Activated T-cell treated with anti-CD3 and anti-CD28 coated beads, Interleukin-2, amount 50 U/mL, for 72 hours (primary cell): ENCODE measurements around the gene DCPS. TPM values are rescaled to one million over a fixed set of nuclear protein-coding genes. Genes with fewer than 3 reads are reported as not detected.
"Not testable (repeated sequence)": the region's sequence is repeated elsewhere in the genome, so short reads cannot be mapped to it uniquely, and the experiment has no call there.

ENCODE experiments used
- ATAC-seq, 2 donors: fragments of 150-1000 bp; cut with Tn5 transposase; replicated peaks in 1 of 2; 2 replicates each; pipeline ENCODE4 v1.10.0; 2021; ENCODE audit warnings: moderate library complexity in 2 of 2, mild to moderate bottlenecking in 1 of 2
- DNase-seq, 2 donors: peaks; one replicate each; pipeline ENCODE4 v3.0.0; 2021 to 2022; ENCODE audit warnings: mixed read lengths in 1 of 2
- H3K27ac Mint-ChIP-seq: one replicate; pipeline ENCODE4 v1.8.0; 2022; ENCODE audit warnings: mild to moderate bottlenecking, moderate library complexity, mixed read lengths
- H3K27me3 Mint-ChIP-seq: one replicate; pipeline ENCODE4 v1.8.0; 2022; ENCODE audit warnings: low read depth, mixed read lengths
- H3K36me3 Mint-ChIP-seq, 2 donors: one replicate each; pipeline ENCODE4 v1.8.0; 2022; ENCODE audit warnings: mixed read lengths in 2 of 2, mild to moderate bottlenecking in 1 of 2; ENCODE audit not compliant: insufficient read depth in 2 of 2
- H3K4me1 Mint-ChIP-seq: one replicate; pipeline ENCODE4 v1.8.0; 2022; ENCODE audit warnings: low read depth, mixed read lengths
- H3K4me3 Mint-ChIP-seq, 2 donors: one replicate each; pipeline ENCODE4 v1.8.0; 2022; ENCODE audit warnings: mild to moderate bottlenecking in 2 of 2, mixed read lengths in 2 of 2, moderate library complexity in 2 of 2
- H3K9me3 Mint-ChIP-seq, 2 donors: one replicate each; pipeline ENCODE4 v1.8.0; 2022; ENCODE audit warnings: mixed read lengths in 2 of 2
- total RNA-seq, 2 donors: library from RNA; stranded (reverse); gene quantifications; one replicate each; pipeline ENCODE4 v1.2.3, GENCODE V29; 2022

DCPS gene, protein sequence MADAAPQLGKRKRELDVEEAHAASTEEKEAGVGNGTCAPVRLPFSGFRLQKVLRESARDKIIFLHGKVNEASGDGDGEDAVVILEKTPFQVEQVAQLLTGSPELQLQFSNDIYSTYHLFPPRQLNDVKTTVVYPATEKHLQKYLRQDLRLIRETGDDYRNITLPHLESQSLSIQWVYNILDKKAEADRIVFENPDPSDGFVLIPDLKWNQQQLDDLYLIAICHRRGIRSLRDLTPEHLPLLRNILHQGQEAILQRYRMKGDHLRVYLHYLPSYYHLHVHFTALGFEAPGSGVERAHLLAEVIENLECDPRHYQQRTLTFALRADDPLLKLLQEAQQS
- 10 to 100 TPM; 33.9 to 37.7 TPM for total RNA-seq

- DNase-seq = peak; percentile 90 to 93
- Mint-ChIP-seq H3K9me3 (no peaks in the 10 kb centered on the region), H3K4me1 (peaks cover 51% of the 10 kb centered on the region), H3K27ac (peak within 1 kb of the TSS; percentile 99), H3K36me3 (peaks cover 5 to 6% of the 10 kb centered on the region in 2 donors), H3K4me3 (peak within 1 kb of the TSS; percentile 93 to 97), H3K27me3 (no peaks in the 10 kb centered on the region)
- ATAC-seq = peak; percentile 95 to 96
Measured at GRCh38 chr11:126303623-126304456, at the start of gene DCPS. Gene DCPS, plus strand, starts transcription at chr11:126304060. Its CDS starts 21 bp downstream, at chr11:126304081.

DNA sequence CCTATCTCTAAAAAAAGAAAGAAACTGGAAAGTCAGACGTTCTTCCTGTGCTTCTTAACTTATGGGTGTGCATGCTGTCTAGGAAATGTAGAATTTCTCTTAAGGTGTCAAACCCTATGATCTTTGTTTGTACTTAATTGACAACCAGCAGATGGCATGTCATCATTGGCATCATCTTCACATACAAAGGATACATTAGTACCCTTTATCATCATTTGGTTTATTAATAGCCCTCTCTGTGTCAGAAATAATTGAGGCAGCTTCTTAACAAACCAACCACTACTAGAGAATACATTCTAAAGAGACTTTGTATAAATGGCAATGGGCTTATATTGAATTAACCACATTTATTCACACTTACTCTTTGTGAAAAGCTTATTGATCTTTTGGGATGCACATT lies 49.0 kb upstream of the DCPS start:
- no peak overlapping the region for H3K4me3 Mint-ChIP-seq
- DNase-seq = no peak
- ATAC-seq = no peak
- H3K9me3 Mint-ChIP-seq = no peaks in the 10 kb centered on the region
- peaks cover 0 to 7% of the 10 kb centered on the region in 2 donors for H3K36me3 Mint-ChIP-seq
- H3K27ac Mint-ChIP-seq = no peak overlapping the region
- peaks cover 4% of the 10 kb centered on the region for H3K4me1 Mint-ChIP-seq
- H3K27me3 Mint-ChIP-seq = no peaks in the 10 kb centered on the region

- H3K36me3 Mint-ChIP-seq, ATAC-seq, H3K4me3 Mint-ChIP-seq, H3K27me3 Mint-ChIP-seq, H3K9me3 Mint-ChIP-seq, DNase-seq, H3K4me1 Mint-ChIP-seq: not testable (repeated sequence)
- peak overlapping the region; percentile 1 for H3K27ac Mint-ChIP-seq
Measured at GRCh38 chr11:126255507-126255906, 48.4 kb upstream of the DCPS start.

DNA sequence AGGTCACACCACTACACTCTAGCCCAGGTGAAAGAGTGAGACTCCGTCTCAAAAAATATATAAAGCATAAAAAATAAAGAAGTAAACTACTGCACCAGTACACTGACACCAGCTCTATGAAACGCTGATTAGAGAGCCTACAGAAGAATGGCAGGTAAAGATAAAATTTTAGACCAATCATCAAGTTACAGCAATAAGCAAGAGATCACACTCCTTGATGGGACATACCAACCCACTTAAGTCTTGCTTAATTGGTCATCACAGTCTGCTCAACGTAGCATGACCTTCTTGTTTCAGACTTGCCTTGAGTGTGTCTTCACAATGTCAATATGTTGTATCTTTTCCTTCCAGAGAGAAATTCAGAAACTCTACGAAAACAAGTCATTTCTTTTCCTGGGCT lies 47.6 kb upstream of the DCPS start:
- ATAC-seq (no peak), DNase-seq (no peak)
- Mint-ChIP-seq H3K9me3 (no peaks in the 10 kb centered on the region), H3K27ac (no peak overlapping the region), H3K27me3 (no peaks in the 10 kb centered on the region), H3K36me3 (peaks cover 1 to 11% of the 10 kb centered on the region in 2 donors), H3K4me1 (peaks cover 4% of the 10 kb centered on the region), H3K4me3 (no peak overlapping the region)

DNA sequence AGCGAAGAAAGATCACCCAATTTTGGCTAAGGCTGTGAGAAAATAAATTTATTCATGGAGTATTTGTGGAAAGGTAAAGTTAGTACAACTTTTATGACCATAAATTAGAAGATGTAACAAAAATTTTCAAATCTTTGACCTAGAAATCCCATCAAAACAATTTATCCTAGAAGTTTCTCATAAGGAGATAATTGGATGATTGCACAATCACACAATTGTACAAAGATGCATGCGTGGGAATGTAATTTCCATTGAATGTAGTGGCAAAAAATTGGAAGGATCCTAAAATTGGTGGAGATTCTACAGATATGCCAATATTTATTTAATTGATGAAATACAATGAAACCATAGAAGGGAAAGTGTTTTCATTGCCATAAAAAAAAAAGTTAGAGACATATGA lies 46.7 kb upstream of the DCPS start:
- no peak for DNase-seq
- Mint-ChIP-seq H3K27ac (no peak overlapping the region), H3K36me3 (peaks cover 2 to 8% of the 10 kb centered on the region in 2 donors), H3K9me3 (no peaks in the 10 kb centered on the region), H3K27me3 (no peaks in the 10 kb centered on the region), H3K4me1 (peaks cover 4% of the 10 kb centered on the region), H3K4me3 (no peak overlapping the region)
- ATAC-seq = no peak

DNA sequence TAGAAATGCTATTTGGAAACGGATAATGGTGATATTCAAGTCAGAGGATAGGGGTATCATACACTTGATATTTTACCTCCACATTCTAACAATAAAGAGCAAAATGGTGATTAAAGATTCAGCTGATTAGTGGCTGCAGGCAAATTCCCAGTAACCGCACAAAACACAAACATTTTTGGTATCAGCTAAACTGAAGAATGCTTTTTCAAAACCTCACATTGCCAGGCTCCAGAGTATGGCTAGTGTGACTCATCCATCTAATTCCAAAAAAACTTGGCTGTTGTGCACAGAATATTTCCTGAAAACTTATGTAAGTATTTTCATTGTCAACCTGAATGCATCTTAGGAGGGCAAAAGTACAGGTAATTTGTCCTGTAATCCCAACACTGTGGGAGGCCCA lies 46.1 kb upstream of the DCPS start:
- H3K27ac Mint-ChIP-seq = no peak overlapping the region
- ATAC-seq = no peak
- H3K4me3 Mint-ChIP-seq = no peak overlapping the region
- H3K9me3 Mint-ChIP-seq = no peaks in the 10 kb centered on the region
- peaks cover 2 to 8% of the 10 kb centered on the region in 2 donors for H3K36me3 Mint-ChIP-seq
- H3K4me1 Mint-ChIP-seq = peaks cover 4% of the 10 kb centered on the region
- H3K27me3 Mint-ChIP-seq = no peaks in the 10 kb centered on the region
- DNase-seq = no peak

DNA sequence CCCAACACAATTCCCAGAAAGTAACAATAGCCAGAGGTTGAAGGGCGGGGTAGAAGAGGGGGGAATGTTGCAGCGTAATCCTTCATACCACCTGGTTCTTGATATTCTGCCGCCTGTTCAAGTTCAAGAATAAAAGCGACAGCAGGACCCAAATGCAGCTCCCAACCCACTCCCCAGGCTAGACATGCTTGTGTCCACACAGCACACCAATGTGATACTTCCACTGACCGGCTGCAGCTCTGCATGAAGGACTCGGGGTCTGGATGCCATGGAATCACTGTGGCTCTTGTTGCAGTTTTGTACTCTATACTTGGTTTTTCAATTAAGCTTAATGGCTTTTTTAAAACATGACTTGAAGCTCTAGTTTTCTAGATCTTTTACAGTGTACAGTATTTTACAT lies 41.6 kb upstream of the DCPS start:
- Mint-ChIP-seq H3K36me3 (peaks cover 14 to 29% of the 10 kb centered on the region in 2 donors), H3K27me3 (no peaks in the 10 kb centered on the region), H3K27ac (no peak overlapping the region), H3K9me3 (no peaks in the 10 kb centered on the region), H3K4me1 (peaks cover 17% of the 10 kb centered on the region), H3K4me3 (no peak overlapping the region)
- no peak for ATAC-seq
- no peak for DNase-seq

GRCh38 chr11:126263489-126263888 lies 40.4 kb upstream of the DCPS start:
- no peak for DNase-seq
- no peak for ATAC-seq
- H3K4me1 Mint-ChIP-seq = peaks cover 25% of the 10 kb centered on the region
- H3K36me3 Mint-ChIP-seq = peaks cover 17 to 34% of the 10 kb centered on the region in 2 donors
- no peak overlapping the region for H3K4me3 Mint-ChIP-seq
- H3K27ac Mint-ChIP-seq = no peak overlapping the region
- no peaks in the 10 kb centered on the region for H3K9me3 Mint-ChIP-seq
- H3K27me3 Mint-ChIP-seq = no peaks in the 10 kb centered on the region

GRCh38 chr11:126265811-126266210 lies 38.0 kb upstream of the DCPS start:
- no peaks in the 10 kb centered on the region for H3K27me3 Mint-ChIP-seq
- peaks cover 46% of the 10 kb centered on the region for H3K4me1 Mint-ChIP-seq
- H3K36me3 Mint-ChIP-seq = peaks cover 17 to 36% of the 10 kb centered on the region in 2 donors
- H3K4me3 Mint-ChIP-seq = no peak overlapping the region
- H3K9me3 Mint-ChIP-seq = no peaks in the 10 kb centered on the region
- H3K27ac Mint-ChIP-seq = peak overlapping the region; percentile 100
- DNase-seq (no peak), ATAC-seq (no peak)

- no peak for DNase-seq
- Mint-ChIP-seq H3K9me3 (no peaks in the 10 kb centered on the region), H3K4me1 (peaks cover 53% of the 10 kb centered on the region), H3K4me3 (peak overlapping the region; percentile 96 to 97), H3K27me3 (no peaks in the 10 kb centered on the region), H3K36me3 (peaks cover 15 to 36% of the 10 kb centered on the region in 2 donors), H3K27ac (peak overlapping the region; percentile 100)
- no peak for ATAC-seq
Measured at GRCh38 chr11:126267650-126268049, 36.2 kb upstream of the DCPS start.

- DNase-seq (no peak), ATAC-seq (peak; percentile 1)
- H3K27me3 Mint-ChIP-seq = no peaks in the 10 kb centered on the region
- peaks cover 53% of the 10 kb centered on the region for H3K4me1 Mint-ChIP-seq
- peaks cover 13 to 34% of the 10 kb centered on the region in 2 donors for H3K36me3 Mint-ChIP-seq
- peak overlapping the region; percentile 100 for H3K27ac Mint-ChIP-seq
- peak overlapping the region; percentile 96 to 97 for H3K4me3 Mint-ChIP-seq
- no peaks in the 10 kb centered on the region for H3K9me3 Mint-ChIP-seq
Measured at GRCh38 chr11:126268361-126268707, 35.5 kb upstream of the DCPS start.

DNA sequence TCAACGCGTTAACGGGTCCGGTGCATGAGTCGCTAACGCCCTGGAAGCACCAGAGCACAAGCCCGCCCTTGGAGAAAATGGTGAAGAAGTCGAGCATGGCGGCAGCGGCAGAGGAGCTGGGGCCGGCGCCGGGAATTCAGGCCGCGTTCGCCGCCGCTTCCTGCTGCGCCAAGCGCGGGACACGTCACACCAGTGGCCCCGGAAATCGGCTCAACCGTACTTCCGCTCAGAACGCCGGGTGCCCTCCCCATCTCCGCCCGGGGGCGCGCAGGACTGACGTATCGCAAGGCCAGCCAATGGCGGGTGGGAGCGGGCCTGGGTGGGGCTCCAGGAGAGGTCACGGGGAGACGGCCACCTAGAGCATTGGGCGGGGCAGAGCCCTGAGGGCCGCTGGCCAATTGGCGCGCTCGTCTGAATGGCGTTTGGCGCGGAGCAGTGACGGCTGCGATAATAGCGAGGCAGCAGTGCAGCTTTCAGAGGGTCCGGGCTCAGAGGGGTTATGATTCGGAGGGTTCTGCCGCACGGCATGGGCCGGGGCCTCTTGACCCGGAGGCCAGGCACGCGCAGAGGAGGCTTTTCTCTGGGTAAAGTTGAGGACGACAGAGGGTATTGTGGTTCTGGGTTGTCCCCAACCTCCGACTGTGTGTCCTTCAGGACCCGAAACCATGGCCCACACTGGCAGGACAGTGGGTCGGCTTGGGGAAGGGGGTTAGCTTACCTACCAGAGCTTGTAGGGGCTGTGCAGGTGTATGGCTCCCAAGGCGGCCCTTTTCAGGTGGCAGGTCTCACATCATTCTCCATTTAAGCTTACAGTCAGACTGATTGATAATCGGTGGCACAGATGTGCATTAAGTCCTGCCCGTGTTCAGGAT lies 34.9 kb upstream of the DCPS start, which contains the start of the genes FOXRED1 and SRPRA:
Gene FOXRED1, plus strand, starts transcription at position 447 of the 872 bp plus-strand sequence. Its CDS starts 53 bp downstream, at position 500.
Gene SRPRA, minus strand, starts transcription at position 188 of the 872 bp plus-strand sequence. Its CDS starts 91 bp downstream, at position 97.
- peak; percentile 100 for DNase-seq
- Mint-ChIP-seq H3K36me3 (peaks cover 13 to 28% of the 10 kb centered on the region in 2 donors), H3K4me3 (peak within 1 kb of the TSS; percentile 96 to 97), H3K27ac (peak within 1 kb of the TSS; percentile 100), H3K9me3 (no peaks in the 10 kb centered on the region), H3K4me1 (peaks cover 53% of the 10 kb centered on the region), H3K27me3 (no peaks in the 10 kb centered on the region)
- ATAC-seq = peak; percentile 99
